Spleen (tissue), 11 donors: ENCODE data around the gene NSD2. TPM values are rescaled to one million over a fixed set of nuclear protein-coding genes. Genes with fewer than 3 reads are reported as not detected.

Source experiments
- DNase-seq: peaks from one replicate; pipeline ENCODE4 v3.0.0-alpha.2; 2020
- H3K27ac ChIP-seq, 8 donors: fragments of 200-600 bp; sonication (generic) in 7 of 8; 1 replicate in 4 of 8; 2 replicates in 4 of 8; pipeline versions ENCODE4 v1.5.0 to v1.8.0; 2016 to 2021; ENCODE audit warnings: inconsistent platforms in 4 of 8, mild to moderate bottlenecking in 4 of 8, moderate library complexity in 1 of 8
- H3K27me3 ChIP-seq, 7 donors: fragments of 200-600 bp; sonication (generic) in 6 of 7; replicated peaks in 1 of 7; 1 replicate in 4 of 7; 2 replicates in 3 of 7; pipeline versions ENCODE4 v1.5.0 to v1.8.0; 2016 to 2021; ENCODE audit warnings: inconsistent platforms in 3 of 7, mild to moderate bottlenecking in 1 of 7
- H3K36me3 ChIP-seq, 6 donors: fragments of 200-600 bp; sonication (generic) in 5 of 6; 1 replicate in 4 of 6; 2 replicates in 2 of 6; pipeline versions ENCODE4 v1.5.0 to v1.8.0; 2016 to 2021; ENCODE audit warnings: inconsistent platforms in 2 of 6
- H3K4me1 ChIP-seq, 6 donors: fragments of 200-600 bp; sonication (generic) in 5 of 6; 1 replicate in 3 of 6; 2 replicates in 3 of 6; pipeline versions ENCODE4 v1.5.0 to v1.8.0; 2016 to 2021; ENCODE audit warnings: inconsistent platforms in 3 of 6
- H3K4me3 ChIP-seq, 8 donors: fragments of 200-600 bp; sonication (generic) in 7 of 8; 1 replicate in 4 of 8; 2 replicates in 4 of 8; pipeline versions ENCODE4 v1.5.0 to v1.8.0; 2016 to 2021; ENCODE audit warnings: inconsistent platforms in 4 of 8, mild to moderate bottlenecking in 4 of 8, moderate library complexity in 2 of 8
- H3K9me3 ChIP-seq, 8 donors: fragments of 200-600 bp; sonication (generic) in 7 of 8; 1 replicate in 4 of 8; 2 replicates in 4 of 8; pipeline versions ENCODE4 v1.5.0 to v1.8.0; 2016 to 2021; ENCODE audit warnings: inconsistent platforms in 4 of 8
- CTCF ChIP-seq, 11 experiments: fragments of 200-600 bp in 7 of 11; fragments of 450-650 bp in 4 of 11; sonication (generic) in 4 of 11; IDR thresholded peaks in 8 of 11; conservative IDR thresholded peaks in 3 of 11; 1 replicate in 7 of 11; 2 replicates in 4 of 11; pipeline versions ENCODE4 v1.4.0 to v1.8.0; 2016 to 2021; ENCODE audit warnings: antibody characterized with exemption in 11 of 11, inconsistent platforms in 4 of 11, mild to moderate bottlenecking in 1 of 11
- POLR2A ChIP-seq, 3 donors: fragments of 450-650 bp; IDR thresholded peaks; one replicate each; pipeline ENCODE4 v1.5.1; 2017; ENCODE audit warnings: antibody characterized with exemption in 3 of 3, mild to moderate bottlenecking in 1 of 3
- POLR2AphosphoS5 ChIP-seq, 3 donors: sonication (generic); formaldehyde crosslinking; IDR thresholded peaks; one replicate each; pipeline ENCODE4 v1.5.1; 2017; ENCODE audit warnings: antibody characterized with exemption in 3 of 3
- WGBS, 5 donors: extraction: QIAGEN DNeasy Blood & Tissue Kit in 3 of 5; methylation state at CpG; one replicate each; pipeline versions ENCODE4 v1.1.5 to v1.1.7; 2013 to 2018; 5-methylcytosine and 5-hydroxymethylcytosine counted together
- intact Hi-C: fragments of 100-400 bp; cut with DNase I; formaldehyde crosslinking; loops from one replicate; pipeline ENCODE4 v1.15.0; 2023; ENCODE audit warnings: low total_unique reads
- polyA plus RNA-seq, 3 donors: library from polyadenylated mRNA; stranded (reverse); fragments of 200-250 nt; gene quantifications; one replicate each; pipeline ENCODE4 v1.2.1, GENCODE V29; 2013
- total RNA-seq, 7 donors: library from RNA; depleted of rRNA in 3 of 7; stranded (reverse); fragments of >200 nt in 3 of 7; fragmentation: NEBNext Ultra II Directional in 4 of 7; extraction: Animal tissue kit (Norgen Biotek cat#: 25700) in 4 of 7; gene quantifications; one replicate each; pipeline versions ENCODE4 v1.1.0 to v1.2.1, GENCODE V29; 2016 to 2021
- donor health status: healthy with polysubstance abuse.
- donor health status: DM: no; HTN: no; CAD: no; lungs with moderate emphysema.
- donor health status: DM: no; HTN: no; CAD: no.
- donor health status: Bipolar disorder and iron deficiency.
- donor health status: healthy.
- donor health status: DM: no; HTN: no; CAD: no.
- donor health status: DM: yes; HTN: yes; CAD: no.

NSD2 gene
- total and polyA plus RNA-seq, 10 donors: 7.1 to 58.9 (median 47.8) TPM

- H3K9me3 ChIP-seq: no peaks in the 10 kb centered on the region
- H3K36me3 ChIP-seq: peaks cover 0 to 39% (median 19%) of the 10 kb centered on the region in 6 donors
- H3K4me1 ChIP-seq: peaks cover 15 to 72% (median 41%) of the 10 kb centered on the region in 6 donors
- TF ChIP-seq CTCF (IDR thresholded peaks at IDR 0.05 in 8 of 11, conservative IDR thresholded peaks at IDR 0.05 in 3 of 11) (no peak), POLR2A (IDR thresholded peaks at IDR 0.05) (no peak), POLR2AphosphoS5 (IDR thresholded peaks at IDR 0.05) (no peak)
- H3K27ac ChIP-seq: no peak overlapping the region
- H3K27me3 ChIP-seq: no peaks in the 10 kb centered on the region
- intact Hi-C loops: no loop called here
- 88 to 91% (median 89%) methylated on average over 15 of the region's 15 CpGs for WGBS, 5 donors
- H3K4me3 ChIP-seq: peak overlapping the region in 7 of 8 donors; percentile 73 to 92 (median 84)
- no peak for DNase-seq
These were observed 135.9 kb downstream of the NSD2 start for GRCh38 chr4:2006956-2007653.

- Histone ChIP-seq H3K9me3 (no peaks in the 10 kb centered on the region), H3K27ac (peak overlapping the region; percentile 93 to 100 (median 99)), H3K4me1 (peaks cover 15 to 73% (median 39%) of the 10 kb centered on the region in 6 donors), H3K27me3 (no peaks in the 10 kb centered on the region), H3K36me3 (peaks cover 0 to 36% (median 19%) of the 10 kb centered on the region in 6 donors), H3K4me3 (peak overlapping the region; percentile 73 to 95 (median 85))
- TF ChIP-seq POLR2AphosphoS5 (IDR thresholded peaks at IDR 0.05) (no peak), POLR2A (IDR thresholded peaks at IDR 0.05) (no peak), CTCF (IDR thresholded peaks at IDR 0.05 in 8 of 11, conservative IDR thresholded peaks at IDR 0.05 in 3 of 11) (no peak)
- DNase-seq: peak; percentile 82
- intact Hi-C loops: no loop called here
- WGBS, 5 donors: 1 to 2% (median 1%) methylated on average over 54 to 57 of the region's 57 CpGs
These were observed 136.8 kb downstream of the NSD2 start for GRCh38 chr4:2007804-2008670.

- intact Hi-C loops: no loop called here
- 0 to 1% (median 1%) methylated on average over 17 to 27 of the region's 27 CpGs for WGBS, 5 donors
- TF ChIP-seq CTCF (IDR thresholded peaks at IDR 0.05 in 8 of 11, conservative IDR thresholded peaks at IDR 0.05 in 3 of 11): no peak
- TF ChIP-seq POLR2A (IDR thresholded peaks at IDR 0.05): no peak
- no peak for TF ChIP-seq POLR2AphosphoS5 (IDR thresholded peaks at IDR 0.05)
These were observed 137.4 kb downstream of the NSD2 start for GRCh38 chr4:2008671-2008920.

More at GRCh38 chr4:2008671-2008920, 137.4 kb downstream of the NSD2 start:
- H3K9me3 ChIP-seq: no peaks in the 10 kb centered on the region
- H3K4me1 ChIP-seq: peaks cover 15 to 73% (median 39%) of the 10 kb centered on the region in 6 donors
- H3K27ac ChIP-seq: peak overlapping the region; percentile 93 to 100 (median 99)
- DNase-seq: no peak
- peak overlapping the region; percentile 73 to 95 (median 85) for H3K4me3 ChIP-seq
- no peaks in the 10 kb centered on the region for H3K27me3 ChIP-seq
- peaks cover 0 to 31% (median 13%) of the 10 kb centered on the region in 6 donors for H3K36me3 ChIP-seq
